CD4-positive, alpha-beta T cell treated with Interleukin-21 for 1 hour (primary cell): Measurements from ENCODE around the gene MTOR.
"Not testable (repeated sequence)": the region's sequence is repeated elsewhere in the genome, so short reads cannot be mapped to it uniquely, and the experiment has no call there.

Experiments
- DNase-seq: peaks from one replicate; pipeline ENCODE4 v3.0.0-alpha.2; 2020

MTOR gene

DNA sequence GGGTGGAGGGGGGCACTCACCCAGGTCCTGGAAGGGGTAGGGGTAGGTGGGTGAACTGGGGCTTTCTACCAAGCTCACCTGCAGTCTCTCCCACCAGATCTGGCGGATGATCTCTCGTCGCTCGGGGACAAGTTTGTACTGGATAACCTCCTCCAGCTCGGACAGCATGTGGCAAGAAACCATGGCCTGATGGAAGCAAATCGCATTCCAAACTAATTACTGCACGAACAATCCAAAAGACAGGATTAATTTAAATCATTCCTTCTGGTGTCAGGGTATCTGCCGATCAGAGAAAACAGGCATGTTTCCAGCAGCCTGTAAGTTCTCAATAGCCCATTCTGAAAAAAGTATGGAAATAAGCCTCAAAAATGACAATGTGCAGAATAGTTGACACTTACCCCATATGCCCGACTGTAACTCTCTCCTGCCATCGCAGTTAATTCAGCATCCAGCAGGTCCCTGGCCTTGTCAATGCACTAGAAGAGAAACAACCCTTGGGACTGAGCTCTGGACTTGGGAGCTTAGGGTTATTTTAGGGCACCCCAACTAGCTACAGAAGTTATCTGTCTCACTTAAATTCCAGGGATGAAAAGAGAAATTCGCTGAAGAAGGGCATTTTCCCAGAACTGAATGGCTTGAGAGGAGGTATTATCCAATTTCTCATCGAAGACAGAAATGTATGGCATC is 117.6 kb downstream of the MTOR start:
- DNase-seq = no peak

DNA sequence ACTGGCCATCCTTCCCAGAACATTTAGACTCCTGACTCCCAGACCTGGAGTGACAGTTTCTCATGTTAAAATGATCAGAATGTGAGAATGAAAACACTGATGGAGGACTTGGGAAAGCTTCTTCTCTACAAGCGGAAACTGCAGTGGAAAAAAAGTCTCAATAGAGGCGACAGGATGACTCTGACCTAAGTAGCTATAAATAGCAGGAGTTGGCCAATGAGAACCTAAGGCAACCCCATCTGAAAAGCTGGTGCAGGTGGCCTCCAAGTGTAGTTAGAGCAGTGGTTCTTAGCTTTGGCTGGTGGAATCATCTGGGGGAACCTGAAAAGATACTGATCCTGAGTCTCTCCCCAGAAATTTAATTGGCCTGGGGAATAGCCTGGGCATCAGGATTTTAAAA is 118.4 kb downstream of the MTOR start:
- no peak for DNase-seq

DNA sequence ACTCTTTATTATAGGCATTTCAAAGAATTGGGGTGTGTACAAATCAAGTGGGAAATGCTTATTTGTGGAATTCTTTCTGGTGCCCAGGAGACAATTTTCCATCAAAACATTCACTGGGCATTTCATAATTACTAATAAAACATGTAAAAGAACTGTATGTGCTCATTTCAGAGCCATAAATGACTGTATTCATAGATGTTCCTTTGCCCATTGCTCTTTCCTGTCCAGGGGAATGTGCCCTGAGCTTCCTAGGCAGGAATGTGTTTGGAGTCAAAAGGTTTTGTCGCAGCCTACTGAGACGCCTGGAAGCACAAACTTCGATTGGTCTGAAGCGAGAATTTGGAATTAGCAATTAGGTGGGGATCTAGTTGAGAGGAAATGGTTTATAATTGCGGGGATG is 119.0 kb downstream of the MTOR start:
- no peak for DNase-seq

DNA sequence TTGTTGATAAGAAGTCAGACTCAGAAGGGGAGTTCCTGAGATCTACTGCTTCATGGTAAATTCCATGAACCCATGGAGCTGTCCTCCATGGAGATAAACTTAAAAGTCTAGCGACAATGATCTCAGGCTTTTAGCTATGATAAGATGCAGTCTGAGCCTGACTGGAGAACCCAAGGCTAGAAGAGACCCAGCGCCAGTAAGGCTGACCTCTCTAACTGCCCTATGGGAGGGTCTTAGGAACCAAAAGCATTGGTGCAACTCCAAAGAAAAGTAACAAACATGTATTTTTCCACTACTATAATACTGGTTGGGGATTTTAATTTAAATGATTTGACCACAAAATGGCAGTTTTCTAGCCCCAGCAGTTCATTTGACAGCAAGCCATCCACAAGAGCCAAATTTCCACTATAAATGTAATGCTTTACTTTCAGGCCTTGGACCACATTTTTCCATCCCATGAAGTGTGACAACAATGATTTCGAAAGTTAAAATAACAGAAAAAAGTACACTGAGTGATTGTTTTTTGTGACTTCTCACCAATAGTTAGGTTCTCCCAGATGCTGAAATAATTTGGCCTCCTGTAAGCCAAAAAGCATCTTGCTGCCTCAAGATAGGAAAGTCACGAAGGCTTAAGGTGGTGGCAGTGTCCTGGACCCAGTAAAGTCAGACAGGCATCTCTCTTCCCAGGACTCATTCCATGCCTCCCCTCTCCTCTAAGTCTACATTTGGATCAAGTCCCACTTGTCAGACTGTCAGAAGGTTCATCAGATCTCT is 119.5 kb downstream of the MTOR start:
- no peak for DNase-seq

DNA sequence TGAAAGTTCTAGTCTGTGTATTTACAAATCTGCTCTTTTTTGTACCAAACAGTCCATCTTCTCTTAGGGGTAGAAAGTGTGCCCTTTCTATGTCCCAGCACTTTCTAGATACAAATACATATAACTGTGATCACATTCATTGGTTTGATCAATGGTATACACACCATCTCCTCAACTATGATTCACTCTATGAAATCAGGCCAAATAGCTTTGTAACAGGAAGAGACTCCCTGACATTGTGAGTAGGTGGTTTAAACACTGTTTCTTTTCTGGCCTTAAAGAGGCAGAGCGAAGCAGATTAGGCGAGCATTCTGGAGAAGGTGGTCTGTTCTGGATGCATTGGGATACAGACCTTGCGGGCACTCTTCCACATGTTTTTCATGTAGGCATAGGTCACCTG is 123.4 kb downstream of the MTOR start:
- no peak for DNase-seq

DNA sequence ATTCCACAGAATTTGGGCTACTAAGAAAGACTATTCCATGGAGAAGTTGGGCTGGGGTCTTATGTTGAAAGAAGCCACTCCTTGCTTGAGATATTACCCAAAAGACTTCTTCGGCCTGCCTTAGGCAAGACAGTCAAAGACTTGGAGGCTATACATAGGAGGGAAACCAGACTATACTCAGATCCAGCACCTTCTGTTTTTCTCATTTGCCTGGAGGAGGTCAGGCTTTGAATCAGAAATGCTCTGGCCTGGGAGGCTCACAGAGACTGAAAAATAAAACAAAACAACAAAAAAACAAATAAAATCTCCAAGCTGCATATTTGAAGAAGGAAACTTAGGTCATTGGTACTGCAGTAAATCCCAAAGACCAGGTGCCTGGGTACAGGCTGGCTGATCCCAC is 124.3 kb downstream of the MTOR start:
- DNase-seq = no peak

DNA sequence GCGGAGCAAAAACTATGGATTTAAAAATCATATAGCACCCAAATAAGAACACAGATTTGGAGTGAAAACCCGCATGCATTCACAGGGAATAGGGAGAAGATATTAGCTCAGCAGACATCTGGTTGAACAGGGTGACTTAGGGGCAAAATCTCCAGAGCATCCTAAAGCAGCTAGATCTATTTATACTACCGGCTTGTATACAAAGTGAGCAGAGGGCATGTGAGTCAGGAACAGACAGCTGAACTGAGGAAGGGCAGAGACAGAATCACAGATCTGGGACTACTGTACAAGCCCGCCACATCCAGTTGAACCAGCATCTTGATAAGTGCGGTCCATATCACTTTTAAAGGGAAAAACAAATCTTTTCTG is 127.5 kb downstream of the MTOR start:
- no peak for DNase-seq

DNA sequence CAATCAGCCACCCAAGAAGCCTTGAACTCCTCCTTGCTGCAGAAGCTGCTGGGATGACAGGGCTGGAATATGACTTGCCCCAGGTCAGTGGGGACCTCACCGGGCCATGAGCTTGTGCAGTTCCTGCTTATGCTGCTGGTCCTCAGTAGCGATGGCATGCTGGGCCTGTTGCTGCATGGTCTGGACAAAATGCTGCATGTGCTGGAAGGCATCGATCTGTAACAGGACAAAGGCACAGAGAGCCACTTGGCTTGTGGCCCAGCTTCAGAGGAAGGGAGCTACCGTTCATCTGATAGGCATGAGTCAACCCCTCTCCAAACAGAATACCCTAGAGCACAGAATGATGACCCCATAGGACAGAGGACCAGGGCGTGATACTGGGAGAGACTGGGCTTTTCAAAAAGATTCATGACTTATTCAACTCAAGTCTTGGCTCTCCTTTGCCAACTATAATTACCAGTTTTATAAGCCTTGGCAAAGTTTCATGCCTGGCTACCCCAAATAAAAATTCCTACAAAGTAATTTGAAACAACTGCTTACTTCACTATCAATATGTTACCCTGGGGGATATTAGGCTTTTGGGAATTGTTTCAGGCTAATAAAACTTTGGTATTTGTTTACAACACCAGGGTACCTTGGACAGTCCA is 128.0 kb downstream of the MTOR start:
- no peak for DNase-seq

DNA sequence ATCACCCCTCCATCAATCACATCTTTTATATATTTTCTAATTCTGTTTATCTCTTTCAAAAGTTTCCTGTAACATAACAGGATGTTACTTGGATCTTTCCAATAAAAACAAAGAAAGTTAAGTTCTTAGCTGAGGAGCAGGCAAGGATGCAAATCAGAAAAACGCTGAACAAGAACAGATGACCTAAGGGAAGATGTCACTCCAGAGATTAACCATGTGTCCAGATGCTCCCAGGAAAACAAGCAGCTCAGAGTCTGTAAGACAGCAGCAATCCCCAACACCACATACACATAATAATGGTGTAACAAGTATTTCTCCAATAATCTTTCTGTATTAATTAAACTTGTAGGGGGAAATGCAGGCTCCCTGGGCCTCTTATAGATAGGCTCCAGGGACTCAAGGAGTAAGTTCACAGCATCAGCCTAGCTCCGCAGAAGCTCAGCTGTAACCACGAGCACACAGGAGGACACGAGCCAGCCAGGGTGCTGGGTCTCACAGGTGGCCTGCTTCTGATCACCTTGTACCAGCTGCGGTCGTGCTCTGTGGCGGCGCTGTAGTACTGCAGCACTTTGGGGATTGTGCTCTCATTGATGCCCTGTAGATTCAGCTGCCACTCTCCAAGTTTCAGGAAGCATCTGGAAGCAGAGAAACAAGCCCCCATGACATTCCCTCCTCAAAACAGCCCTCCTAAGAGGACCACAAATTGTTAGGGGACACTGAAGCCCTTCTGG is 129.6 kb downstream of the MTOR start:
- no peak for DNase-seq

DNA sequence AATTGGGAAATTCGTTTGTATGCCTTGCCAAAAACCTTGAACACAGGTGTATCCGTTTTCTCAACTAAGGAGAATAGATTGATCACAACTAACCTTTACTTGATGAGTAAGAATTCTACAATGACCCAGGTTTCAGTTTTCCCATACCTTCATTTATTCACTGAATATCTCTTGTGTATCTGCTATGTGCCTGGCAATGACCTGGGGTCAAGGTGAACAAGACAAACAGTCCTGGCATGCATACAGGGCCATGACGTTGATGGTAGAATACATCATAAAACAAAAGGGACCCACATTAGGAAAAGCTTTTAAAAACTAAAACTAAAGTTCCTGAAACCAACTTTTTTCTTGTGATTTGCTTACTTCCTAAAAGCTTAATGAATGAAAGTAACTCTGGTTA is 130.5 kb downstream of the MTOR start:
- DNase-seq = no peak

DNA sequence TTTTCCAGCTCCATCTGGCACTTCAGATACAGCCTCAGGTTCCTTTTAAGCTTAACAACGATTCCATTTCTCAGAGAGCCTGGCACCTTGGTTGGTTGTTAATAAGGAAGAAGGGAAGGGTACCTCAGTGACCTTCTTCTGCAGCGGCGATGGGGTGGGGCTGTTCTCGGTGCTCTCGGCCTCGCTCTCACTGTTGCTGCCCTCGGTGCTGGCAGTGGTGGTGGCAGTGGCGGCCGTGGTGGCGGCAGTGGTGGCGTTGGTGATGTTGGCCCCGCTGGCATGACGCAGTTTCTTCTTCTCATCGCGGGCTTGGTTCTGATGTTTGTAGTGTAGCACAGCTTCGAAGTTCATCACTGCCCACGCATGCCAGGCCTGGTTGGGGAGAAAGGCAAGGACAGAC is 131.9 kb downstream of the MTOR start:
- DNase-seq = no peak

DNA sequence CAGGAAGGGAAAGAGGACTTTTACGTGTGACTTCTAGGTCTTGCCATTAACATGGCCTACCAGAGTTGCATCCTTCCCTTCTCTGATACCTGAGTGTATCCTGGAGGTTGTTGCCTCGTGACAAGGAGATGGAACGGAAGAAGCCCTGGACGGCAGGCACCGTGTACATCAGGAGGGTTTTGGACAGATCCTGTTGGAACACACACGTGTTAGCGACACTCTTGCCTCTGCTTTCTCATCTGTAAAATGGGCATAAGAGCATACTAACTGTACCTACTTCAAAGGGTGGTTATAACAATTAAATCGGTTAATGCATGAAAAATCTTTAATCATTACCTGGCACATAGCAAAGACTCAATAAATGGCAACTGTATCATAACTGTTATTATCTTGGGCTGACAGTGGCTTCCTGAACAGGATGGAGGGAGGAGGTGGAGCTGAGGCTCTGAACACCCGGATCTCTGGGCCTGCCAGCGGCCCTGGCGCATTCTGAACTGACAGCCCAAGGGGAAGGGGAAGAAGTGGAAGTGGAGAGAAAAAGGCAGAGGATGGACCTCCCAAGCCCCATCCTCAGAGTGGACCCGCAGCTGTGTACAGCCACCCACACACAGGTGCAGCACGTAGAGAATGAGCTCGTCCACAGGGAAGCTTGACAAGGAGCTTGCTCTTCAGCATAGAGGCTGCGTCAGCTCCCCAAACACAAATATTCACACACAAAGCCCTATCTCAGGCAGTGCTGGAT is 132.5 kb downstream of the MTOR start:
- DNase-seq = no peak

DNA sequence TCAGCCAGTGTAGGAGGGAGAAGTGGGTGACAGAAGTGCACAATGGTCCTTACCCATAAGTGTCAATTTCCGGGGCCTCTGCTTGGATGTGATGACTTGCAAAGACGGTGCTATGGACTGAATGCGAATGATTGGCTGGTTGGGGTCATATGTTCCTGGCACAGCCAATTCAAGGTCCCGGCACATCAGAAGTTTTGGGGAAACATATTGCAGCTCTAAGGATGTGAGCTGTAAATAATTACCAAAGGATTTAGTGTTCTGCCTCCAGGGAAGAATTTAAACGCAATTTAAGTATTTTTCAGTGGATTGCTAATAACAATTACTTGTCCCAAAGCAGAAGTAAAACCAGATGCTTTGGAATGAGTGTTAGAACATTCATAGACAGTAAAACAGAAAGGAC is 135.8 kb downstream of the MTOR start:
- DNase-seq = no peak

DNA sequence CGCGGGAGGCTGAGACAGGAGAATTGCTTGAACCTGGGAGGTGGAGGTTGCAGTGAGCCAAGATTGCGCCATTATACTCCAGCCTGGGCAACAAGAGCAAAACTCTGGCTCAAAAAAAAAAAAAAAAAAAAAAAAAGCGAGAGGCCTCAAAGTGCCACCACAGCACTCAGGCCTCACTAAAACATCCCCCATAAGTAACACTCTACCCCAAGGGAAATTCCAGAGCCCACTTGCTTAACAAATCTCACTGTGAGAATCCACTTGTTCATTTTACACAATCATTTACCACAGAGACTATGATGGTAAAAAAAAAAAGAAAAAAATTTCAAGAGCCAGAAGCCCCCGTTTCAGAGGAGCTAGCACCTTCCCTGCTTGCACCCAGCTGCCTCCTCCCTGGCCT is 136.4 kb downstream of the MTOR start:
- no peak for DNase-seq

DNA sequence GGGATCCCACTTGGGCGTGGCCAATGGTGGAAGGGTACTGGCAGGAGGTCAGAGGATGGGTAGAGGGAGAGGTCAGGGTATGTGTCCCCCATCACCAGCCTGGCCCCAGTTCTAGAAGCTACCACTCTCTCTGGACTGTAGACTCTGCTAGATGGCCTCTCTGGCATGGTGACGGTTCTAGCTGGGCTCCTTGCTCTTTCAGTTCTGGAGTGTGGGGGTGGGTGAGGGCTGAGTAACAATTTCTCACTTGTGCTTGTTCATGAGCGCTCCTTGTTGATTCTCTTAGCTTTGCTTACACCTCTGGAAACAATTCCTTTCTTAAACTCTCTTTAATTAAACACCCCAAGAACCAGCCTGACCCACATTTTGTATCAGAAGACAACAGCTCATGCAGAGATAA is 137.4 kb downstream of the MTOR start:
- no peak for DNase-seq

DNA sequence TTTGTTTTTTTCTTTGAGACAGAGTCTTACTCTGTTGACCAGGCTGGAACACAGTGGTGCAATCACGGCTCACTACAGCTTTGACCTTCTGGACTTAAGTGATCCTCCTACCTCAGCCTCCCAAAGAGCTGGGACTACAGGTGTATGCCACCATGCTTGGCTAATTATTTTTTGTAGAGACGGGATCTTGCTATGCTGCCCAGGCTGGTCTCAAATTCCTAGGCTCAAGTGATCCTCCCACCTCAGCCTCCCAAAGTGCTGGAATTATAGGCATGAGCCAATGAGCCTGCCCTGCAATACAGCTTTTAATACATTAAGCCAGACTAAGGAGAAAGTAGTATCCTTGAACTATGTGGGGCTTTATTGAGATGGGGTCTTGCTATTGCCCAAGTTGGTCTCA is 146.0 kb downstream of the MTOR start:
- DNase-seq = no peak

DNA sequence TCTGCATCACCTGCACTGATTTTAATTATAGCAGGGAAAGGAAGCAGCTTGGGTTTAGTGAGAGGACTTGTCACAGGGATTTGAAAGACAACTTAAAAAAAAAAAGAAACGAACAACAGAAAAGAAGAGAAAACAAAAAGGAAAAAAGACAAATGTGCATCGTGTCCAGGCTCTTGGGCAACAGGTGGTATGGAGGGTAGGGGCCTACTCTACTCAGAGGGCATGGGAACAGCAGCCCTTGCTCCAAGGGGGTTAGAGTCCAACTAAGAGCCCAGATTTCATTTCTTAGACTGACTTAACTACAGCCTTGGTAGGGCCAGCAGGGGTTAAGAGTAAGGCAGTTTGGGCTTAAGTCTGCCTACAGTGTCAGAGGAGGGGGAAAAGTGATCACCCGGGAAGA is 147.4 kb downstream of the MTOR start:
- DNase-seq = no peak

DNA sequence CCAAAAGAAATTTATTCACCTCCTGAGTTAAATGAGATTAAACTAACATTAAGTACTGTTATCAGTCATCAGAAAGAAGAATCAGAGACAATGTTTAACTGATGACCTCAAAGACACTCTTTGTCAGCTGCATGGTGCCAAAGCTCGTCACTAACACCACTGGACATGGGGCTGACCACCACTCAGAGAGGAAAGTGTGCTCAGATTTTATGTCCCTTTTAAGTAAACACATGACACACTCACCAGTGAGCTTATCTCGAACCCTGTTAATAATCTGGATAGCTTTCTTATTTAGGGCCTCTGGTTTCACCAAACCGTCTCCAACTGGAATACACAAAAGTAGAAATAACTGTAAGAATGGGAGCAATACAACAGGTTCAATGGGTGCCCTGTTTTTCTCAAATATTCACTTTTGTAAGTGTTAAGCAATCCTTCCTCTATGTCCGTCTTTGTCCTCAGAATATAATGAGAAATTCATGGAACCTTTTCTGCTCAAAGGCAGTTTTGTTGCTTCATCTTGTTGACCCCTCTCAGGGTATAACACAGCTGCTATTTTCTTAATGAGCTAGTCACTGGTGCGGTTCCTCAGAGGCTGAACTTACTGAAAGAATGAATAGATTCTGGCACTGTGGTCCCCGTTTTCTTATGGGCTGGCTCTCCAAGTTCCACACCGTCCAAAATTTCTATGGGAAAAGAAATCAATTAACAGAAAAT is 153.1 kb downstream of the MTOR start:
- no peak for DNase-seq

DNA sequence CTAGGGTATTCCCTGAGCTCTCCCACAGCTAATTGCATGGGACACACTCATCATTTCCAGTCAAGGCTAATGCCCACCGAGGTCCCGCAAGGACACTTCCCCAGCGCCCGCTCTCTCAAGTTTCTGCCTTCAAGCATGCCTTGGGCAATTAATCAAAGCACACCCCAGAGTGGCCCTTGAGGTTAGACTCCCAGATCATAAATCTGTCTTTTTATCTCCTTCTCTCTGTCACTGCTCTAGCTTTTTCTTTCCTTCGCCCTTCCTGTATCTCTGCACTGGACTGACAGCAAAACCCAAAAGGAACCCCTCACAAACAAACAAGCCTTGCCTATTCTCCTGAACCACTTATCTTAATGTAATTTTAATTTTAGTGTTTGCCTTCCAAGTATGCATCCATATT is 154.8 kb downstream of the MTOR start:
- no peak for DNase-seq

DNA sequence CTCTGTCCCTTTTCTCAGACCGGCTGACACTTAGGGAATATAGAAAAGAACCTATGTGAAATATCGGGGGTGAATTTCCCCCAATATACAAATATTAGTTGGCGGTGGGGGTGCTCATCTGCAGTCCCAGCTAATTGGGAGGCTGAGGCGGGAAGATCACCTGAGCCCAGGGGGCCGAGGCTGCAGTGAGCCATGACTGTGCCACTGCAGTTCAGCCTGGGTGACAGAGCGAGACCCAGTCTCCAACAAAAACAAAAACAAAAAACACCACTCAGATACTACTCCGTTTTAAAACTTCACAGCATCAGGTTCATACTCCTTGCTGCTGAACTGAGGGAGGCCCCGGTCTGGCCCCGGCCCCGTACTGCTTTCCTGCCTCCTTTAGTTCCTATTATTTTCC is 156.8 kb downstream of the MTOR start:
- DNase-seq = no peak

DNA sequence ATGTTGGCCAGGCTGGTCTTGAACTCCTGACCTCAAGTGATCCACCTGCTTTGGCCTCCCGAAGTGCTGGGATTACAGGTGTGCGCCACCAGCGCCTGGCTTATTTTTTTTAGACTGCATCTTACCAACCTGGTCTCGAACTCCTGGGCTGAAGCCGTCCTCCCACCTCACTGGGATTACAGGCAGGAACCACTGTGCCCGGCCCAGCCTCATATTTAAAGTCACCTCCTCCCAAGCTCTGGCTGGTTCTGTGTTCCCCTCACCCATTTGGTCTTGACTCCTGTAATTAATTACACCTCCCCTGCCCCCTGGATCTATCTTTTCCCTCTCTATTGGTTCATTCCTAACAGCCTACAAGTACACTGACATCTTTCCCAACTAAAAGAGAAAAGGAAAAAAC is 161.0 kb downstream of the MTOR start:
- no peak for DNase-seq

DNA sequence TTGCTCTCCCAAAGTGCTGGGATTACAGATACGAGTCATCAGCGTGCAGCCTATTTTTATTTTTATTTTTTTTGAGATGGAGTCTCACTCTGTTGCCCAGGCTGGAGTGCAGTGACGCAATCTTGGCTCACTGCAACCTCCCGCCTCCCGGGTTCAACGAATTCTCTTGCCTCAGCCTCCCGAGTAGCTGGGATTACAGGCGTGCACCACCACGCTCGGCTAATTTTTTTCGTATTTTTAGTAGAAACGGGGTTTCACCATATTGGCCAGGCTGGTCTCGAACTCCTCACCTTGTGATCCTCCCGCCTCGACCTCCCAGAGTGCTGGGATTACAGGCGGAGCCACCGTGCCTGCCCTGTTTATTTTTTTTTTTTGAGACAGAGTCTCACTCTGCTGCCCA is 161.5 kb downstream of the MTOR start:
- DNase-seq = not testable (repeated sequence)
